Breast epithelium (tissue), 4 donors: Measurements from ENCODE around the gene CTRB1. TPM values are rescaled to one million over a fixed set of nuclear protein-coding genes. Genes with fewer than 3 reads are reported as not detected.

Source experiments
- DNase-seq, 2 donors: peaks; one replicate each; pipeline ENCODE4 v3.0.0-alpha.2; 2019; ENCODE audit warnings: low spot score in 2 of 2
- H3K27ac ChIP-seq, 2 donors: fragments of 200-600 bp; sonication (generic) in 1 of 2; one replicate each; pipeline ENCODE4 v1.5.1; 2016 to 2019; ENCODE audit warnings: mild to moderate bottlenecking in 1 of 2
- H3K27me3 ChIP-seq, 2 donors: fragments of 200-600 bp; sonication (generic) in 1 of 2; one replicate each; pipeline versions ENCODE4 v1.5.1 to v1.6.0; 2017 to 2019; ENCODE audit warnings: control low read depth in 1 of 2, mild to moderate bottlenecking in 1 of 2
- H3K36me3 ChIP-seq: fragments of 200-600 bp; one replicate; pipeline ENCODE4 v1.5.1; 2019
- H3K4me1 ChIP-seq, 2 donors: fragments of 200-600 bp; sonication (generic); one replicate each; pipeline ENCODE4 v1.5.1; 2016 to 2019; ENCODE audit warnings: control low read depth in 1 of 2
- H3K4me3 ChIP-seq, 3 donors: fragments of 200-600 bp; sonication (generic); 1 replicate in 2 of 3; 2 replicates in 1 of 3; pipeline ENCODE4 v1.5.1; 2016 to 2019; ENCODE audit warnings: mild to moderate bottlenecking in 3 of 3, moderate library complexity in 2 of 3
- H3K9me3 ChIP-seq, 2 donors: fragments of 200-600 bp; sonication (generic) in 1 of 2; one replicate each; pipeline ENCODE4 v1.5.1; 2016 to 2019; ENCODE audit warnings: control low read depth in 1 of 2
- POLR2A ChIP-seq: fragments of 450-650 bp; IDR thresholded peaks from one replicate; pipeline ENCODE4 v1.6.1; 2016; ENCODE audit warnings: antibody characterized with exemption, mild to moderate bottlenecking, moderate library complexity
- POLR2AphosphoS5 ChIP-seq, 3 donors: sonication (generic); formaldehyde crosslinking; IDR thresholded peaks; one replicate each; pipeline ENCODE4 v1.6.1; 2017; ENCODE audit warnings: antibody characterized with exemption in 3 of 3
- intact Hi-C: fragments of 100-400 bp; cut with DNase I; formaldehyde crosslinking; loops from one replicate; pipeline ENCODE4 v1.15.1; 2023; ENCODE audit warnings: low total_unique reads
- total RNA-seq, 3 donors: library from RNA; depleted of rRNA; stranded (reverse); fragments of >200 nt; gene quantifications; one replicate each; pipeline ENCODE4 v1.1.0, GENCODE V29; 2016
- TF ChIP-seq, protein P1 (sequence below), 3 donors: fragments of 450-650 bp; IDR thresholded peaks; one replicate each; pipeline ENCODE4 v1.5.1; 2016 to 2017; ENCODE audit warnings: antibody characterized with exemption in 3 of 3, mild to moderate bottlenecking in 3 of 3, moderate library complexity in 3 of 3

The CTRB1 gene
- total RNA-seq, 3 donors from 2014 or later: not detected

- H3K27me3 ChIP-seq: no peaks in the 10 kb centered on the region
- no peaks in the 10 kb centered on the region for H3K36me3 ChIP-seq
- H3K9me3 ChIP-seq: no peaks in the 10 kb centered on the region
- H3K4me1 ChIP-seq: no peaks in the 10 kb centered on the region
- no peak for DNase-seq
- no peak overlapping the region for H3K4me3 ChIP-seq
- intact Hi-C loops: no loop called here
- H3K27ac ChIP-seq: no peak overlapping the region
- TF ChIP-seq POLR2AphosphoS5 (IDR thresholded peaks at IDR 0.05): no peak
These were observed 21.2 kb upstream of the CTRB1 start for GRCh38 chr16:75197522-75198134.

- Histone ChIP-seq H3K9me3 (no peaks in the 10 kb centered on the region), H3K27ac (no peak overlapping the region), H3K27me3 (no peaks in the 10 kb centered on the region), H3K4me1 (no peaks in the 10 kb centered on the region), H3K36me3 (no peaks in the 10 kb centered on the region), H3K4me3 (no peak overlapping the region)
- intact Hi-C loops: no loop called here
- TF ChIP-seq POLR2A (no peak), POLR2AphosphoS5 (IDR thresholded peaks at IDR 0.05) (no peak)
- TF ChIP-seq, protein P1, sequence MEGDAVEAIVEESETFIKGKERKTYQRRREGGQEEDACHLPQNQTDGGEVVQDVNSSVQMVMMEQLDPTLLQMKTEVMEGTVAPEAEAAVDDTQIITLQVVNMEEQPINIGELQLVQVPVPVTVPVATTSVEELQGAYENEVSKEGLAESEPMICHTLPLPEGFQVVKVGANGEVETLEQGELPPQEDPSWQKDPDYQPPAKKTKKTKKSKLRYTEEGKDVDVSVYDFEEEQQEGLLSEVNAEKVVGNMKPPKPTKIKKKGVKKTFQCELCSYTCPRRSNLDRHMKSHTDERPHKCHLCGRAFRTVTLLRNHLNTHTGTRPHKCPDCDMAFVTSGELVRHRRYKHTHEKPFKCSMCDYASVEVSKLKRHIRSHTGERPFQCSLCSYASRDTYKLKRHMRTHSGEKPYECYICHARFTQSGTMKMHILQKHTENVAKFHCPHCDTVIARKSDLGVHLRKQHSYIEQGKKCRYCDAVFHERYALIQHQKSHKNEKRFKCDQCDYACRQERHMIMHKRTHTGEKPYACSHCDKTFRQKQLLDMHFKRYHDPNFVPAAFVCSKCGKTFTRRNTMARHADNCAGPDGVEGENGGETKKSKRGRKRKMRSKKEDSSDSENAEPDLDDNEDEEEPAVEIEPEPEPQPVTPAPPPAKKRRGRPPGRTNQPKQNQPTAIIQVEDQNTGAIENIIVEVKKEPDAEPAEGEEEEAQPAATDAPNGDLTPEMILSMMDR (IDR thresholded peaks at IDR 0.05): no peak
- DNase-seq: no peak
These were observed 20.6 kb upstream of the CTRB1 start for GRCh38 chr16:75198135-75198600.

DNA sequence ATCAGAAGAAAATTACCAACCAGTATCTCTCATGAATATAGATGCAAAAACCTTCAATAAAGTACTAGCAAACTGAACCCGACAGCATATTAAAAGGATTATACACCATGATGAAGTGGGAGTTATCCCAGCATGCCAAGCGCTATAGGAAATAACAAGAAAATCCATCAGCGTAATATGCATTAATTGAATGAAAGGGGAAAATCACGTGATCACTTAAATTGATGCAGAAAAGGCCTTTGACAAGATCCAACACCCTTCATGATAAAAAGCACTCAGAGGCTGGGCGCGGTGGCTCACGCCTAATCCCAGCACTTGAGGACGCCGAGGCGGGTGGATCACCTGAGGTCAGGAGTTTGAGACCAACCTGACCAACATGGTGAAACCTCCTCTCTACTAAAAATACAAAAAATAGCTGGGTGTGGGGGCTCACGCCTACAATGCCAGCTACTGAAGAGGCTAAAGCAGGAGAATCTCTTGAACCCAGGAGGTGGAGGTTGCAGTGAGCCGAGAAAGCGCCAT lies 16.7 kb upstream of the CTRB1 start:
- Histone ChIP-seq H3K9me3 (no peaks in the 10 kb centered on the region), H3K27me3 (no peaks in the 10 kb centered on the region), H3K27ac (no peak overlapping the region), H3K4me3 (no peak overlapping the region), H3K4me1 (no peaks in the 10 kb centered on the region), H3K36me3 (no peaks in the 10 kb centered on the region)
- peak in 1 of 2 donors; percentile 31 for DNase-seq
- TF ChIP-seq, protein P1 (IDR thresholded peaks at IDR 0.05): no peak
- TF ChIP-seq POLR2A (no peak), POLR2AphosphoS5 (IDR thresholded peaks at IDR 0.05) (no peak)
- intact Hi-C loops: loop anchor here (5.0 to 10.0 kb wide), 2 partner anchors 193 to 410 kb away; no protein-coding TSS in a partner anchor

- H3K36me3 ChIP-seq: no peaks in the 10 kb centered on the region
- no peak overlapping the region for H3K27ac ChIP-seq
- no peak for DNase-seq
- H3K27me3 ChIP-seq: no peaks in the 10 kb centered on the region
- no peaks in the 10 kb centered on the region for H3K9me3 ChIP-seq
- TF ChIP-seq POLR2AphosphoS5 (IDR thresholded peaks at IDR 0.05) (no peak), POLR2A (no peak)
- TF ChIP-seq, protein P1 (IDR thresholded peaks at IDR 0.05): no peak
- H3K4me1 ChIP-seq: no peaks in the 10 kb centered on the region
- H3K4me3 ChIP-seq: no peak overlapping the region
- intact Hi-C loops: loop anchor here (5.0 to 10.0 kb wide), 2 partner anchors 192 to 409 kb away; no protein-coding TSS in a partner anchor
These were observed 15.7 kb upstream of the CTRB1 start for GRCh38 chr16:75203096-75203495.

DNA sequence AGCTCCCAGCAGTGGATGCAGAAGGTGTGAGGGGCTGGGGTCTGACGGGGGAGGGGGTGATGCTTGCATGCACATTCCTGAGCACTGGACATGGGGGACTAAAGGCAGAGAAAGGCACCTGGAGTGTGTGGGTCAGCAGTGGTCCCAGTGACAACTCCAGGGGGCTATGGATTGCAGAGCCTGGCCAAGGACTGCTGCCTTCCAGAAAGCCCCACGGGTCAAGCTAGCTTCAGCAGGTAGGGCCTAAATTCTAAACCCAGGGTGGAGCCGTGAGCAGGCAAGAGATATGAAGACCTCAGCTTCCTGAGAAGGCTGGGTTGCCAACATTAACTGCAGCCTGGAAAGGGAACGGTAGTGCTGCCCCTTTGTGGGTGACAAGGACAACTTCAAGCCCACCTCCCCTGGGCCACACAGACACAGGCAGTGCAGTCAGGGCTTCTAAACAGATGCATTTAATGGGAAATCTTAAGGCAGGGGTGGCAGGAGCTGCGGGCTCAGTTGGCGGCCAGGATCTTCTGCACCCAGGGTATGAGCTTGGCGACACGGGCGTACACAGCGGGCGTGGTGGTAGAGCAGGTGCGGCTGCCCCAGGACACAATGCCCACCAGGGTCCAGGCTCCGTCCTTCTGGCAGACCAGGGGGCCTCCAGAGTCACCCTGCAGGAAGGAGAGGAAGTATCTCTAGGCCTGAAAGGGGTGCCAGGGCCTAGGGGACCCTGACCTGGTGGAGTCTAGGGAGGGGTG lies 14.9 kb upstream of the CTRB1 start:
- no peaks in the 10 kb centered on the region for H3K4me1 ChIP-seq
- H3K9me3 ChIP-seq: no peaks in the 10 kb centered on the region
- TF ChIP-seq, protein P1 (IDR thresholded peaks at IDR 0.05): no peak
- TF ChIP-seq POLR2AphosphoS5 (IDR thresholded peaks at IDR 0.05) (no peak), POLR2A (no peak)
- intact Hi-C loops: loop anchor here (5.0 to 10.0 kb wide), 2 partner anchors 191 to 408 kb away; no protein-coding TSS in a partner anchor
- H3K27ac ChIP-seq: no peak overlapping the region
- no peaks in the 10 kb centered on the region for H3K36me3 ChIP-seq
- H3K27me3 ChIP-seq: no peaks in the 10 kb centered on the region
- H3K4me3 ChIP-seq: no peak overlapping the region
- DNase-seq: peak in 1 of 2 donors; percentile 37
